HK-2 (cell line): ENCODE measurements around the gene IL11RA.
"Not testable (repeated sequence)": the region's sequence is repeated elsewhere in the genome, so short reads cannot be mapped to it uniquely, and the experiment has no call there.

Experiments used
- DNase-seq: peaks from one replicate; pipeline ENCODE4 v3.0.0-alpha.2; 2018; ENCODE audit not compliant: unreplicated experiment

IL11RA gene

GRCh38 chr9:34629491-34629808 is 22.5 kb upstream of the IL11RA start:
- no peak for DNase-seq

GRCh38 chr9:34630402-34631154 is 21.4 kb upstream of the IL11RA start:
- no peak for DNase-seq

DNA sequence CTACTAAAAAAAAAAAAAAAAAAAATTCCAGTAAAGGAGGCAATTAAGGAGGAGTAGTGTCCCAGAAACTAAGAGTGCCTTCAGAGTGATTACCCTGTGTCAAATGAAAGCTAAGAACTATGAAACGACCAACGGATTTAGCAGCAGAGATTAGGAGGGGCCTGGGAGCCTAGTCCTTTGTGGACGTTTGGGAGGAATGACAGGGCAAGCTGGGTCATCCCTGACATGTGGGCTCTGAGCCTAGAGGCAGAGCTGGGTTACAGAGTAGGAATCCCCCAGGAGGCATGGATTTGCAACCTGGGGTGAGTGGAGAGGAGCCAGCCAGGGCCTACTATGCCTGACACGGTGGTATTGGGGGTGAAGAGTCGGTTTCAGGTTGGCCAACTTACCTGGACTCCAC is 18.8 kb upstream of the IL11RA start:
- no peak for DNase-seq

DNA sequence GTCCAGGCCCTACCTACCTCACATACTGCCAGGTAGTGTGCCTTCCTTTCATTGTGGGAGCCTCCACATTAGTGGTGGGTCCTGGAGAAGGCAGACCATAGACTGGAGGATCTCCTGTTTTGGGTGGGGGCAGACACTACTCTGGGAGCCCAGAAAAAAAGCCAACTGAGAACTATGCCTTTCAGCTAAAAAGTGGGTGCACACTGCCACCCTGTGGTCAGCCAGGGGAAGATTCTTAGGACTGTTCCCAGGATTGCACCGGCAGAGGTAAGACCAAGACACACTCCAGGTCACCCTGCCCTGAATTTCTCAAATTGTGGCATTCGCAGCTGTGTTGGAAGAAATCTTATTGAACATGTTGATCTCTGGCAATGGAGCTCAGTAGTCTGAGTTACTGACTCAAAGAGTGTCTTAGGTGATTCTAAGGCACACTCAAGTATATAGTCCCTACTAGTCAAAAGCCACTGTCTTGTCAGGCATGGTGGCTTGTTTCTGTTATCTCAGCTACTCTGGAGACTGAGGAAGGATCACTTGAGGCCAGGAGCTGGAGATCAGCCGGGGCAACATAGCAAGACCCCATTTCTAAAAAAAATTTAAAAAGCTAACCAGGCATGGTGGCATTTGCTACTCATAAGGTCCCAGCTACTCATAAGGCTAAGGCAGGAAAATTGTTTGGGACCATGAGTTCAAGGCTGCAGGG is 18.0 kb upstream of the IL11RA start:
- no peak for DNase-seq

DNA sequence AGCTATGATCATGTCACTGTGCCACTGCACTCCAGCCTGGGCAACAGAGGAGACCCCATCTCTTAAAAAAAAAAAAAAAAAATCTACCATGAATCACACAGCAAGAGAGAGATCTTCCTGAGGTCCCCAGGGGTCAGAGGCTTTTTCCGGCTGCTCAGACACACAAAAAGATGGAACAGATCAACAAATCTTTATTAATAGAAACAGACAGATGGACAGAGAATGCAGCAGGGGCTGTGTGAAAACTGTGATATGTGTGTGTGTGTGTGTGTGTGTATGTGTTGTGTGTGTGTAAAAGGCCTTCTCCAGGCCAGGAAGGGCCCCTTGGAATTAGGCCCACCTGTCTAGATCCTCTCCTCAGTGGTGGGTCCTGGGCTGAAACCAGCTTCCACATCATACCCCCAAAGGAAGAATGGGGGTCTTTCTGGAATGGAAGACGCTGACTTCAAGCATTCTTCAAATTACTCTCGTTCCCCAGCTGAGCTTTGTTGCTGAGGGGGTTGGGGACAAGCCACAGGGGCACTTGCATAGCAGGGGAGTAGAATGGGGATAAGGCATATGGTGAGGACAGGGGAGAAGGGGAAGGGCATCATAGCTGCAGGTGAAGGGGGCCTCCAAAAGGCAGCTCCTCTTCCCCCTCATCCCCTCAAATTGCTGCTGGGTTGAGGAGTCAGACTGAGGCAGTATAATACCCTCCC is 17.3 kb upstream of the IL11RA start:
- DNase-seq = no peak

GRCh38 chr9:34635556-34635955 is 16.4 kb upstream of the IL11RA start:
- DNase-seq = no peak

DNA sequence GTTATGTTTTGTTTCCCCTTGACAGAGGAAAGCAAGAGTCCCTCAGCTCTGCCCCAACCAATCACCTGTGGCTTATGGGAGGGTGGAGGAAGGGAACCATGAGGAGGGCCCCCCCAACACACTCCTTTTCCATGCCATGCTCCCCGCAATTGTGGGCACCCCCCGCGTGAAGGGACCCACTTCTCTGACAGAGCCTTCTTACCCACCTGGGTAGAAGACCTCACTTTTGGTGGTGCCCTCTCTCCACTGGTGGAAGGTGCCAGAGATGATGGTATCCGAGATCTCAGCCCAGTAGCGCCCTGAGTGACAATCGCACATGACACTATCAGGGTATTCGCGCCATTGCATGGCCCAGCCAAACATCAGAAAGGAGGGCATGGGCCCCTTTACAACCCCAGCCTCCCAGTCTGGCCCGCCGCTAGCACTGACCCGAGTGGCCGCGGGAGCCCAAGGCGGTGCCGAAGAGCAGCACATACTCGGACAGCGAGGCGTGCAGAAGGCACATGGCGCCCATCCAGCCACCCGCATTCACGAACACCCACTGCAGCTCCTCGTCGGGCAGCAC is 15.1 kb upstream of the IL11RA start:
- DNase-seq = no peak

GRCh38 chr9:34637356-34638137 is 14.4 kb upstream of the IL11RA start, which contains the start of gene SIGMAR1:
Gene SIGMAR1 (minus strand): TSS chr9:34637787. CDS start chr9:34637697, 90 bp downstream.
- peak; percentile 89 for DNase-seq

- no peak for DNase-seq
These were observed 13.9 kb upstream of the IL11RA start for GRCh38 chr9:34638138-34638445.

GRCh38 chr9:34639322-34639721 is 12.7 kb upstream of the IL11RA start:
- DNase-seq = not testable (repeated sequence)

DNA sequence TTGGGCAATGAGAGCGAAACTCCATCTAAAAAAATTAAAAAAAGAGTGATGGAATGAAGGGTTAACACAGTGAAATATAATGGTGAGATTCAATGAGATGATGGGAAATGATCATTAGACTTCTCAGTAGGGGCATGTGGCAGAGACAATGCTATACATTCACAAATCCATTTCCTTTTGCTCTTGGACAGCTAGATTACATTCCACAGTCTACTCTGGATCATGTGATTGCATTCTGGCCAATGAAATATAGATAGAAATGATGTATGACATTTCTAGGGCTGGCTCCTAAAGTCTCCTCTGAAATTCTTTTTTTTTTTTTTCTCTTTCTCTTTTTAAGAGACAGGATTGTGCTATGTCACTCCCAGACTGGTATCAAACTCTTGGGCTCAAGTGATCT is 9.3 kb upstream of the IL11RA start:
- DNase-seq = no peak

DNA sequence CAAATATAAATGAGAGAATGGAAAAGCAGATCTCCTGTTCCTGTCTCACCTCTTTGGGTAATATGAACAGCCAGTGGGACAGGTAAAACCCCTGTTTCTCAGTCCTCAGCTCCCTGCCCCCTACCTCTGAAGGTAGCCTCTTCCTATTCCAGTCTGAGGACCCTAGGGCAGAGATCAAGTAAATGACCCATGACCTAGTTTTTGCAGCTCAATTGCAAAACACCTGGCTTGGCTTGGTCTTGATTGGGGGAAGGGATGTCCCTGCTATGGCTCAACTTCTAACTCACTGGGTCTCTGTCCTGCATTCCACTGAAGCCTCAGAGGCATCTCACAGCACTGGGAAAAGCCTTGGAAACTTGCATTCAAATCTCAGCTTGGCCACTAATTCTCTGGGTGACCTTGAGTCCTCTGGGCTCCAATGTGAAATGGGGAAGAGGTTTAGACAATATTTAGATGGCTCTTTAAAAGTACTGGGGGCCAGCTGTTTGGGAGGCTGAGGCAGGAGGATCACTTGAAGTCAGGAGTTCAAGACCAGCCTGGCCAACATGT is 7.1 kb upstream of the IL11RA start:
- DNase-seq = no peak

DNA sequence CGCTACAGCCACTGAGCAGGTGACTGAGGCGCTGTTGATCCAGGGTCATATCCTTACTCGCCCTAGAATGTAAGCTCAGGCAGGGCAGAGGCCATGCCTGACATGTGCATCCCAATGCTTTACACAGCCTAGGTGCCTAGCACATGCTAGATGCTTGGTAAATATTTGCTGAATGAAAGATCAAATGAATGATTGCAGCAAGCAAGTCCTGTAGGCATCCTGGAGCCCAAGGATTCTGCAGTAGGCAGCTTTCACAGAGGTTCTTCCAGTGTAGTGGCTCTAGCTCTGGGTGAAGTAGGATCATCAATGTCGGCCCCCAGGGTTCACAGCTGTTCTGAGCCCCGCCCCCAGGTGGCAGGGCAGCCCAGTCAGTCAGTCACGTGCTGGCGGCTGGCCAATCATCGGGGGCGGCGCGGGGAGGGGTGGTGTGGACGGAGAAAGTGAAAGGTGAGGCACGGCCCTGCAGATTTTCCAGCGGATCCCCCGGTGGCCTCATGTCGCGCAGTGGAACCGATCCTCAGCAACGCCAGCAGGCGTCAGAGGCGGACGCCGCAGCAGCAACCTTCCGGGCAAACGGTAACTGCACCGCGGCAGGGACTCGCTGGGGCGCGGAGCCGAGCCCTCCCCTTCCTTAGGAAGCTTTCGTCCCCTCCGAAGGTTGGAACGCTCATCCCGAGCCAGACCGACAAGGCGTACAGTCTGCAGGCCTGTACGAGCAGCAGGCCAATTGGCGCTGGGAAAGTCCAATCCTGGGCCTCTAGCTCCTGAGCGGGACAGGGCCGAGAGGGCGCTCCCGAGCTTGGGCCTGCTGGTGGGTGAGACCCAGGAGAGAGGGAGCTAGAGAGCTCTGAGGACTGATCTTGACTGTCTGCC is 5.5 kb upstream of the IL11RA start, which contains the start of gene GALT:
TSS of gene GALT (plus strand) at position 465 of the 873 bp plus-strand sequence. CDS start at position 495, 30 bp downstream.
- peak; percentile 90 for DNase-seq

- no peak for DNase-seq
These were observed 4.9 kb upstream of the IL11RA start for GRCh38 chr9:34647084-34647403.

GRCh38 chr9:34647651-34648050 is 4.3 kb upstream of the IL11RA start:
- no peak for DNase-seq

- DNase-seq = no peak
These were observed 3.3 kb upstream of the IL11RA start for GRCh38 chr9:34648673-34649072.

DNA sequence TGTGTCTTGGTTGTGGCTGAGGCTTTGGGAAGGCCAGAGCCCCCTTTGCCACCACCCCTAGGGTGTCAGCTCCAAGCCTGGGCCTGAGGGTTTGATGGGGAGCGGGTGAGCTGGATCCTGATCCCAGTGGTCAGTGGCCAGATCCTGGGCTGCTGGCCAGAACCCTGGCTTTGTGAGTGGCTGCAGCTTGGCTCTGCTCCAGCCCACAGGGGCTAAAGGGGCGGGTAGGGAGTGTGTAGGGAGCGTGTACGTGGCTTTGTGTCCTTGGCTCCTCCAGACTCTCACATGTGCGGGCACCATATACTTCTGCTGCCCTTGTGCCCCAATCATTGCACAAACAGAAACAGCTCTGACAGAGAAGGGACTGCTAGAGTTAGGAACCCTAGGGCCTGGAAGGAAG is 1.2 kb upstream of the IL11RA start:
- no peak for DNase-seq

DNA sequence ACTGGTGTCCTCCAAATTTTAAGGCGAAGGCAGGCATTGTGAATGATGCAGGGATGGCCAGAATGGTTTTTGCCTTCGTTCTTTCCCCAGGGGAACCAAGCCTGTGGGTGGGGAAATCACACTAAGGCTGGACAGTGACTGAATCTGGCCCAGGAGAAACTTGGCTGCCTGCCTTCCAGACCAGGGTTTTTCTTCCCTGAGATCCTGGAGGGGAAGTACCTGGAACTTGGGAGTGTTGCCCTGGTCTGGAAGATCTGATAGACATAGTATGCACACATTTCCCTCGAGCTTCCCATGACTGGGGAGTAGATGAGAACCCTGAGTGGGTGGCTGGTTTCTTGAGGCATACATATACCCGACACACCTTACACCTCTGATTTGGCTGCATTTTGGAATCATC is 664 bp upstream of the IL11RA start:
- no peak for DNase-seq

GRCh38 chr9:34652602-34653000 is 616 bp downstream of the IL11RA start:
- DNase-seq = no peak

DNA sequence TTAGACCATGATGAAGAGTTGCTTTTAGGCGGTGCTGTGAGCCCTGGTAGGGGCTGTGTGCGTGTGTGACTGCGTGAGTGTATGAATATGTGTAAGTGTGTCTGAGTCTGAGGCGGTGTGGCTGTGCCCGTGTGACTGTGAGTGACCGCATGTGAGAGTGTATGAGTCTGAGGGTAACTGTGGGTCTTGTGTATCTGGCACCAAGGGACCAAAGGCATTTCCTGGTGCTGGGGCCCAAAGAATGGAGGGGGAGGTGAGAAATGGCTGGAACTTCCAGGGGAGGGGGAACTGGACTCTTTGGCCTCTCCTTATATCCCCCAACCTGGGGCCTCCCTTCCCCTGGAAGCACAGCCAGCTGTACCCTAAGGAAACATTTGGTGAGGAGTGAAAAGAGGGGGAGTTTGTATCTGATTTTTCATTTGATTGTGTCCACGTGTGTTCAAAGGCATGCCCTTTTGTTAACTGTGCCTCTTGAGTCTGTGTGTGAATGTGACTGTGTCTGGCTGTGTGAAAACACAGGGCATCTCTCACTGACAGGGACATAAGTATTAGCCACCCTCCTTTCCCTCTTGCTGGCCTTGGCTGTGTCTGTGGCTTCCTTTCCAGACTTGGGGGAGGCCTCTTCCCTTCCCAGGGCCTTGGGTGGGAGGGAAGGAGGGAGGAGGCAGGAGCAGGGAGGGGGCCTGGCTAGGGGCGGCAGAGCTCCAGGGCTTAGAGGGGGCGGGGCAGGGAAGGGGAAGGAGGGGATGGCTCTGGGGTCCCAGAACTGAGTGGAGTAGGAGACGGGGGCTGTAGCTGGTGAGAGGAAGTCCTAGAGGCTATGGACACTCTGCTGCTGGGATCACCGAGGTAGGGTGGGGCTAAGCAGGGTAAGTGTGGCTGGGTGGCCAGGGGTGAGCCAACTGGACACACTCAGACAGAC is 1.4 kb downstream of the IL11RA start:
- no peak for DNase-seq
